ENCODE data around the gene SLIT1.

GRCh38 chr10:97229322-97230015, 43.7 kb upstream of the SLIT1 start:
- TF ChIP-seq CTCF (IDR thresholded peaks at IDR 0.05; ENCODE audit: insufficient read depth, low read depth, low read length) = no peak
- no peak for TF ChIP-seq EZH2 (IDR thresholded peaks at IDR 0.05; ENCODE audit: insufficient read depth, low read length)
